Measurements from ENCODE around the gene ZNF24.

DNA sequence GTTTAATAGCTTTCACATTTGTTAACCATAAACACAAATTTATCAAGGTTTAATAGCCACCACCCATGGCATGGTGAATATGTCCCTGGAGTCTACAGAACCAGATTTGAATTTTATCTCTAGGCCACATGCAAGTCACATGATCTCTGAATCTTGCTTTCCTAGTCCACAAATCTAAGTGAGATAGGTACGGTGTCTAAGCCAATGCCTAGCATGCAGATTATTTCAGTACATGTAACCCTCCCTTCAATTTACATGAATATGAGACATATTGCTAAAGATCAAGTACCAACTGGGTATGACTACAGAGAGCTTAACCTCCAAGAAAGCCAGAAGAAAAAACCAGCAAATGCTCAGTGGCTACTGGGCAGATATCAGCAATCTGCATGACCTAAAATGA is 10.0 kb downstream of the ZNF24 start:
- TF ChIP-seq, protein P1, sequence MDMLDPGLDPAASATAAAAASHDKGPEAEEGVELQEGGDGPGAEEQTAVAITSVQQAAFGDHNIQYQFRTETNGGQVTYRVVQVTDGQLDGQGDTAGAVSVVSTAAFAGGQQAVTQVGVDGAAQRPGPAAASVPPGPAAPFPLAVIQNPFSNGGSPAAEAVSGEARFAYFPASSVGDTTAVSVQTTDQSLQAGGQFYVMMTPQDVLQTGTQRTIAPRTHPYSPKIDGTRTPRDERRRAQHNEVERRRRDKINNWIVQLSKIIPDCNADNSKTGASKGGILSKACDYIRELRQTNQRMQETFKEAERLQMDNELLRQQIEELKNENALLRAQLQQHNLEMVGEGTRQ (CRISPR knock-in tag; IDR thresholded peaks at IDR 0.05) = no peak
- TF ChIP-seq, protein P2, sequence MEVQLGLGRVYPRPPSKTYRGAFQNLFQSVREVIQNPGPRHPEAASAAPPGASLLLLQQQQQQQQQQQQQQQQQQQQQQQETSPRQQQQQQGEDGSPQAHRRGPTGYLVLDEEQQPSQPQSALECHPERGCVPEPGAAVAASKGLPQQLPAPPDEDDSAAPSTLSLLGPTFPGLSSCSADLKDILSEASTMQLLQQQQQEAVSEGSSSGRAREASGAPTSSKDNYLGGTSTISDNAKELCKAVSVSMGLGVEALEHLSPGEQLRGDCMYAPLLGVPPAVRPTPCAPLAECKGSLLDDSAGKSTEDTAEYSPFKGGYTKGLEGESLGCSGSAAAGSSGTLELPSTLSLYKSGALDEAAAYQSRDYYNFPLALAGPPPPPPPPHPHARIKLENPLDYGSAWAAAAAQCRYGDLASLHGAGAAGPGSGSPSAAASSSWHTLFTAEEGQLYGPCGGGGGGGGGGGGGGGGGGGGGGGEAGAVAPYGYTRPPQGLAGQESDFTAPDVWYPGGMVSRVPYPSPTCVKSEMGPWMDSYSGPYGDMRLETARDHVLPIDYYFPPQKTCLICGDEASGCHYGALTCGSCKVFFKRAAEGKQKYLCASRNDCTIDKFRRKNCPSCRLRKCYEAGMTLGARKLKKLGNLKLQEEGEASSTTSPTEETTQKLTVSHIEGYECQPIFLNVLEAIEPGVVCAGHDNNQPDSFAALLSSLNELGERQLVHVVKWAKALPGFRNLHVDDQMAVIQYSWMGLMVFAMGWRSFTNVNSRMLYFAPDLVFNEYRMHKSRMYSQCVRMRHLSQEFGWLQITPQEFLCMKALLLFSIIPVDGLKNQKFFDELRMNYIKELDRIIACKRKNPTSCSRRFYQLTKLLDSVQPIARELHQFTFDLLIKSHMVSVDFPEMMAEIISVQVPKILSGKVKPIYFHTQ (CRISPR knock-in tag; IDR thresholded peaks at IDR 0.05) = no peak
- TF ChIP-seq CBFB (CRISPR knock-in tag; IDR thresholded peaks at IDR 0.05; ENCODE audit: low read depth) (no peak), FOXK1 (CRISPR knock-in tag; IDR thresholded peaks at IDR 0.05) (no peak), CTCF (IDR thresholded peaks at IDR 0.05) (no peak), JAZF1 (CRISPR knock-in tag; IDR thresholded peaks at IDR 0.05) (no peak), CREB1 (CRISPR knock-in tag; IDR thresholded peaks at IDR 0.05) (no peak), TEAD4 (CRISPR knock-in tag; IDR thresholded peaks at IDR 0.05) (no peak), NFYB (CRISPR knock-in tag; conservative IDR thresholded peaks at IDR 0.05; ENCODE audit: low read depth) (no peak)
- TF ChIP-seq, protein P3, sequence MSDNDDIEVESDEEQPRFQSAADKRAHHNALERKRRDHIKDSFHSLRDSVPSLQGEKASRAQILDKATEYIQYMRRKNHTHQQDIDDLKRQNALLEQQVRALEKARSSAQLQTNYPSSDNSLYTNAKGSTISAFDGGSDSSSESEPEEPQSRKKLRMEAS (CRISPR knock-in tag; IDR thresholded peaks at IDR 0.05) = no peak

Measured in WTC11 (cell line).